GM23338 (cell line): Measurements from ENCODE around the gene AFF1.

Source experiments
- CREB1 ChIP-seq: fragments of 250-450 bp; sonication (Bioruptor Pico); IDR thresholded peaks from 2 replicates; pipeline ENCODE4 v1.5.0; 2020; ENCODE audit warnings: low read depth, mild to moderate bottlenecking, moderate library complexity
- EZH2 ChIP-seq: fragments of 200-600 bp; sonication (generic); IDR thresholded peaks from one replicate; pipeline ENCODE4 v1.8.0; 2017; ENCODE audit warnings: antibody characterized with exemption, mild to moderate bottlenecking, low read depth; ENCODE audit not compliant: unreplicated experiment
- EZH2phosphoT487 ChIP-seq: fragments of 200-600 bp; sonication (generic); IDR thresholded peaks from one replicate; pipeline ENCODE4 v1.8.1; 2018; ENCODE audit warnings: antibody characterized with exemption; ENCODE audit not compliant: unreplicated experiment
- JUNB ChIP-seq: IDR thresholded peaks from one replicate; pipeline ENCODE4 v1.6.1; 2016; ENCODE audit warnings: antibody characterized with exemption; ENCODE audit not compliant: unreplicated experiment
- POLR2AphosphoS5 ChIP-seq: IDR thresholded peaks from 2 replicates; pipeline ENCODE4 v1.6.1; 2016; ENCODE audit warnings: antibody characterized with exemption, low read depth
- STAT1 ChIP-seq: IDR thresholded peaks from one replicate; pipeline ENCODE4 v1.6.1; 2016; ENCODE audit warnings: antibody characterized with exemption; ENCODE audit not compliant: unreplicated experiment
- ZNF114 ChIP-seq: fragments of 250-450 bp; sonication (Bioruptor Pico); IDR thresholded peaks from 2 replicates; pipeline ENCODE4 v1.5.0; 2020; ENCODE audit warnings: mild to moderate bottlenecking, moderate library complexity
- ZNF331 ChIP-seq: fragments of 250-450 bp; sonication (Bioruptor Pico); IDR thresholded peaks from 2 replicates; pipeline ENCODE4 v1.5.0; 2020; ENCODE audit warnings: low read depth, mild to moderate bottlenecking, moderate library complexity
- TF ChIP-seq, protein P1 (sequence below), 2 experiments: fragments of 200-600 bp in 1 of 2; sonication (generic) in 1 of 2; conservative IDR thresholded peaks; 2 replicates each; pipeline versions ENCODE4 v1.5.1 to v1.6.1; 2016 to 2017; ENCODE audit warnings: antibody characterized with exemption in 2 of 2, low read depth in 2 of 2, mild to moderate bottlenecking in 2 of 2, moderate library complexity in 1 of 2
- TF ChIP-seq, protein P2 (sequence below): IDR thresholded peaks from one replicate; pipeline ENCODE4 v1.6.1; 2018; ENCODE audit warnings: antibody characterized with exemption; ENCODE audit not compliant: unreplicated experiment
- TF ChIP-seq, protein P3 (sequence below): IDR thresholded peaks from 2 replicates; pipeline ENCODE4 v1.6.1; 2016; ENCODE audit warnings: antibody characterized with exemption

DNA sequence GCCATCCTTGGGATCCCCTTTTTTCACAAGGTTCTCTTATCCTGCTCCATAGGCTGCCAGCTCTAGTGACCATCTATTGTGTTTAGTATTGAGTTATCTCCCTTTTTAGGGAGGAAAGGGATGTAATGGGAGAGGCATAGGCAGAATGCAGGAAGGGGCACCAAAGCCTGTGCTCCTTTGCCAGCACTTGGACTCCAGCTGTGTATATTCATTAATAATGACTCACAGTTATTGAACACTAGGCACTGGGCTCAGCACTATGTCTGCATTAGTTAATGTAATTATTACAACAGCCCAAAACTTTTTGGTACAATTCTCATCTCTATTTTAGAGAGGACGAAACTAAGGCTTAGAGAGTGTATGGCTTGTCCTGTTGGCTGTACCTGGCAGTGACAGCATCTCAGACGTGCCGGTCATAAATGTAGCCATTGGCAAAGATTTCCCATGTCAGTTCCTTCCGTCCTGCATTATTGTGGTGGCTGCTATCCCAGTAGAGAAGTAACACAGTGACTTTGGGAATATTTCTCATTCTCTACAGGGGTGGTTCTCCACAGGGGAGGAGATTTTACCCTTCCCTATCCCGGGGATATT is 90.3 kb downstream of the AFF1 start:
- TF ChIP-seq, protein P1, sequence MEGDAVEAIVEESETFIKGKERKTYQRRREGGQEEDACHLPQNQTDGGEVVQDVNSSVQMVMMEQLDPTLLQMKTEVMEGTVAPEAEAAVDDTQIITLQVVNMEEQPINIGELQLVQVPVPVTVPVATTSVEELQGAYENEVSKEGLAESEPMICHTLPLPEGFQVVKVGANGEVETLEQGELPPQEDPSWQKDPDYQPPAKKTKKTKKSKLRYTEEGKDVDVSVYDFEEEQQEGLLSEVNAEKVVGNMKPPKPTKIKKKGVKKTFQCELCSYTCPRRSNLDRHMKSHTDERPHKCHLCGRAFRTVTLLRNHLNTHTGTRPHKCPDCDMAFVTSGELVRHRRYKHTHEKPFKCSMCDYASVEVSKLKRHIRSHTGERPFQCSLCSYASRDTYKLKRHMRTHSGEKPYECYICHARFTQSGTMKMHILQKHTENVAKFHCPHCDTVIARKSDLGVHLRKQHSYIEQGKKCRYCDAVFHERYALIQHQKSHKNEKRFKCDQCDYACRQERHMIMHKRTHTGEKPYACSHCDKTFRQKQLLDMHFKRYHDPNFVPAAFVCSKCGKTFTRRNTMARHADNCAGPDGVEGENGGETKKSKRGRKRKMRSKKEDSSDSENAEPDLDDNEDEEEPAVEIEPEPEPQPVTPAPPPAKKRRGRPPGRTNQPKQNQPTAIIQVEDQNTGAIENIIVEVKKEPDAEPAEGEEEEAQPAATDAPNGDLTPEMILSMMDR (conservative IDR thresholded peaks at IDR 0.05; ENCODE audit: low read depth in 2 of 2): no peak
- TF ChIP-seq POLR2AphosphoS5 (no peak), ZNF331 (CRISPR knock-in tag) (no peak), EZH2 (no peak), CREB1 (CRISPR knock-in tag) (no peak), STAT1 (no peak), JUNB (no peak), EZH2phosphoT487 (no peak), ZNF114 (CRISPR knock-in tag) (no peak)
- TF ChIP-seq, protein P2, sequence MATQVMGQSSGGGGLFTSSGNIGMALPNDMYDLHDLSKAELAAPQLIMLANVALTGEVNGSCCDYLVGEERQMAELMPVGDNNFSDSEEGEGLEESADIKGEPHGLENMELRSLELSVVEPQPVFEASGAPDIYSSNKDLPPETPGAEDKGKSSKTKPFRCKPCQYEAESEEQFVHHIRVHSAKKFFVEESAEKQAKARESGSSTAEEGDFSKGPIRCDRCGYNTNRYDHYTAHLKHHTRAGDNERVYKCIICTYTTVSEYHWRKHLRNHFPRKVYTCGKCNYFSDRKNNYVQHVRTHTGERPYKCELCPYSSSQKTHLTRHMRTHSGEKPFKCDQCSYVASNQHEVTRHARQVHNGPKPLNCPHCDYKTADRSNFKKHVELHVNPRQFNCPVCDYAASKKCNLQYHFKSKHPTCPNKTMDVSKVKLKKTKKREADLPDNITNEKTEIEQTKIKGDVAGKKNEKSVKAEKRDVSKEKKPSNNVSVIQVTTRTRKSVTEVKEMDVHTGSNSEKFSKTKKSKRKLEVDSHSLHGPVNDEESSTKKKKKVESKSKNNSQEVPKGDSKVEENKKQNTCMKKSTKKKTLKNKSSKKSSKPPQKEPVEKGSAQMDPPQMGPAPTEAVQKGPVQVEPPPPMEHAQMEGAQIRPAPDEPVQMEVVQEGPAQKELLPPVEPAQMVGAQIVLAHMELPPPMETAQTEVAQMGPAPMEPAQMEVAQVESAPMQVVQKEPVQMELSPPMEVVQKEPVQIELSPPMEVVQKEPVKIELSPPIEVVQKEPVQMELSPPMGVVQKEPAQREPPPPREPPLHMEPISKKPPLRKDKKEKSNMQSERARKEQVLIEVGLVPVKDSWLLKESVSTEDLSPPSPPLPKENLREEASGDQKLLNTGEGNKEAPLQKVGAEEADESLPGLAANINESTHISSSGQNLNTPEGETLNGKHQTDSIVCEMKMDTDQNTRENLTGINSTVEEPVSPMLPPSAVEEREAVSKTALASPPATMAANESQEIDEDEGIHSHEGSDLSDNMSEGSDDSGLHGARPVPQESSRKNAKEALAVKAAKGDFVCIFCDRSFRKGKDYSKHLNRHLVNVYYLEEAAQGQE: no peak
- TF ChIP-seq, protein P3, sequence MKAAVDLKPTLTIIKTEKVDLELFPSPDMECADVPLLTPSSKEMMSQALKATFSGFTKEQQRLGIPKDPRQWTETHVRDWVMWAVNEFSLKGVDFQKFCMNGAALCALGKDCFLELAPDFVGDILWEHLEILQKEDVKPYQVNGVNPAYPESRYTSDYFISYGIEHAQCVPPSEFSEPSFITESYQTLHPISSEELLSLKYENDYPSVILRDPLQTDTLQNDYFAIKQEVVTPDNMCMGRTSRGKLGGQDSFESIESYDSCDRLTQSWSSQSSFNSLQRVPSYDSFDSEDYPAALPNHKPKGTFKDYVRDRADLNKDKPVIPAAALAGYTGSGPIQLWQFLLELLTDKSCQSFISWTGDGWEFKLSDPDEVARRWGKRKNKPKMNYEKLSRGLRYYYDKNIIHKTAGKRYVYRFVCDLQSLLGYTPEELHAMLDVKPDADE: no peak
